HG03575 (cell line): ENCODE results near the gene LCN15.
"Not testable (repeated sequence)": the region's sequence is repeated elsewhere in the genome, so short reads cannot be mapped to it uniquely, and the experiment has no call there.

Experiments used
- ATAC-seq: cut with Tn5 transposase; IDR thresholded peaks from one replicate; pipeline ENCODE4 v1.9.1; 2021; ENCODE audit not compliant: unreplicated experiment, insufficient number of reproducible peaks, low FRiP score; ENCODE audit errors: extremely low read depth

LCN15 gene

DNA sequence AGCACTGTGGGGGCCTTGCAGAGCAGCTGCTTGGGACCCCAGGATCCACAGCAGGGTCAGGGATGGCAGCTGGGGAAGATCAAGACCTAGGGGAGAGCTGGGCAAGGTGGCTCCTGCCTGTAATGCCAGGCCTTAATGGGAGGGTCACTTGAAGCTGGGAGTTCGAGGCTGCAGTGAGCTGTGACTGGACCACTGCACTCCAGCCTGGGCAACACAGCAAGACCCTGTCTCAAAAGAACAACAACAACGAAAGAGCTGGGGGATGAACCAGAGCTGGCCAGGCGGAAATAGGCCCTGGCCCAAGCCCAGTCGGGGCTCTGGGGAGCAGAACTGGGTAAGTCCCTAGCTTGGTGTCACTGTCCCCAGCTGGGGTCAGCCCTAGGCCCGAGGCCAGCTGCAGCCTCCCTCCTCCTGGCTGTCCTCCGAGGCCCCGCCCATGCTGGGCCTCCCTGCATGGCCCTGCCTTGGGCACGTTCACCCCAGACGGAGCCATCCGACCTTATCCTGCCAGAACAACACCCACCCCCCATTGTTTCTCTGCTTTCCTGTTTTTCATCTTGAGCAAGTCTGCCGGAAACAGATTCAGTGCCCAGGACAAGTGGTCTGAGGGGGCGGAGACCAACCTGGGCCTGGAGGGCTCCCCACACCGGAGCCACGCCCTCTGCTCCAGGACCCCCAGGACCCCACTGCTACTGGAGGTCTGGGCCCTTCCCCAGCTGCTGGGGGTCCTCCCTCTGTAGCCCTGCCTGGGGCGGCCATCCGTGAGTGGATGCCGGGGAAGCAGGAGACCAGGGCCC is 50.0 kb downstream of the LCN15 start:
- ATAC-seq = no peak

DNA sequence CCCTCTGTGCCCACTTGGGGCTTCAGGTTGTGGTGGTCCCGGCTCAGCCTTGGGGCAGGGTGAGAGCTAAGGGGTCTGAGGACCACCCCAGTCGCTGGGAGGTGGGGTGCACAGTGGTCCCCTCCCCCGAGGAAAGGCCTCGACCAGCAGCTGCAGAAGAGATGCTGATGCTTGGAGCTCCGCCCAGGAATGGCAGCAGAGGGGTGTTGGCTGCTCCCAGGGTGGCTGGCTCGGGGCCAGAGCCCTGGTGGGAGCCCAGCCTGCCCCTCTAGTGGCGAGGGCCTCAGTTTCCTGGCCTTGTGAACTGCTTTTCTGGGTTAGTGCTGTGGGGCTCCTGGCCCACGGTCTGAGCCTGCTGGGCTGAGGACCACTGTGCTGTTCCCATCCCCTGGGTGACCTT is 50.8 kb downstream of the LCN15 start:
- no peak for ATAC-seq

DNA sequence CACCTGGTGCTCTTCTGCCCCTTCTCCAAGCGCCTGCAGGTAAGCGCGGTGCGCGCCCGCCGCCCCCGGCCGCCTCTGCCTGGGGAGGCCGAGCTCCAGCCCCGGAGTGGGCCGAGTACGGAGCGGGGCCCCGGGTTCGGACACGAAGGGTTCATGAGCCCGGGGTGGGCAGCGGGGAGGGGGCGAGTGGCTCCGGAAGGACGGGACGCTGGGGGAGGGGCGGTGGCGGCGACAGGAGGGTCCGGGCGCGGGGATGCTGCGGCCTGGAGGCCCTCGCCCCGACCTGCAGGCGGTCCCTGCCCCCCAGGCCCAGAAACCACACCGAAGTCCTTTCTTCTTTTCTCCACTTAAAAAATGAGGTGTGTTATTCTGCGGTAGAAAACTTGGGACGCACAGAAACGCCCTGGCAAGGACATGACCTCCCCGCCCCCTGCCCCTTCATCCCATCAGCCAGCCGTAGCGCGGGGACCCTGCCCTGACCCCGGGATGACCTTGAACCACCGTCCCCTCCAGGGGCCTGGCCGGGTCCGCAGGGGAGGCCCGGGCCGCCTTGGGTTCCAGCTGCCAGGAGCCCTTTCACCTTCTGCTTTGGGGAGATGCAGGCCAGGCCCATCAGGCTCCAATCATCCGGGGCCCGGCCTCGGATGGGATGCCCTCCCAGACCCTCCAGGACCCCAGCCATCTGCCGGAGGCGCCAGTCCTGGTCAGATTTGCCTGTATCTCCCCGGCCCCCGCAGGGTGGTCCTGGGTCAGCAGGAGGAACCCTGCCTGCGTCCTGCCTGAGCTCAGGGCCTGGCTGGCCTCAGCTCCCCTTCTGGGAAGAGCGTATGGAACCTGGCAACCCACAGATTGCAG is 51.4 kb downstream of the LCN15 start:
- no peak for ATAC-seq

DNA sequence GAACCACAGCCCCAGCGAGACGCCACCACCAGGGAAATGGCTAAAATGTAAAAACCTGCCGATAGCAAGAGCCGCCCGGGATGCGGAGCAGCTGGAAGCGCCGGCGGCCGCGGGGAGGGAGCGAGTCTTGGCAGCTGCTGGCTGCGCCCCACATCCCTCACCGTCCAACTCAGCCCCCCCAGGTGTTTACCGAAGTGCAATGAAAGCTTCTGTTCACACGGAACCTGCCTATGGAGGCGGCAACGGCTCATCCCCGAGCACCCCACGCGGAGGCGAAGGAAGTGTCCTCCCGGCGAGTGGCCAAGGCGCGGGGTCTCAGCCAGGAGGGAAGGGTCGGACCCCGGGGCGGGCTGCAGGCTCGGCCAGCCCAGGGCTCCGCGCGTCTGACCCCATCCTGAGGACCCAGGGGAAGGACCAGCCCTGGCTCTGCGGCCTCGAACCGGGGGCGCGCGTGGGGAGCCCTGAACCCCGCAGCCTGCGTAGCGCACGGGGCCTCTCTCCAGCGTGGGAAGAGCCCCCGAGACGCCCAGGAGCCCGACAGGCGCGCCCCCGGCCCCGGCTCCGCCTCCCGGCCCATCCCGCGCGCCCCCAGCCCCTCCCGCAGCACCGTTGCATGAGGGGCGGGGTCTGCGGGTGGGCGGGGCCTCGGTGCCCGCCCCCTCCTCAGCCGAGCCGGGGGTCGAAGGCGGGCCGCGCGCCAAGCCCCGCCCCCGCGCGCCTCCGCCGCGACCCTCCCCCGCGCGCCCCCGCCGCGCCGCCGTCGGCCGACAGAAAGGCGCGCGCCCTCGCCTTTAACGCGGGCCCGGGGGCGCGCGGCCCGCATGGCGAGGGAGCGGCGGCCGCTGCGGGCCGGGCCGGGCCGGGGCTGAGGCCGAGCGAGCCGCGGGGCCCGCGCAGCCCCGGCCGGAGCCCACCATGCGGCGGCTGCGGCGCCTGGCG is 52.3 kb downstream of the LCN15 start, which contains the start of gene DIPK1B:
TSS of gene DIPK1B (plus strand) at position 822 of the 939 bp plus-strand sequence. CDS start at position 916, 94 bp downstream.
- ATAC-seq = no peak

DNA sequence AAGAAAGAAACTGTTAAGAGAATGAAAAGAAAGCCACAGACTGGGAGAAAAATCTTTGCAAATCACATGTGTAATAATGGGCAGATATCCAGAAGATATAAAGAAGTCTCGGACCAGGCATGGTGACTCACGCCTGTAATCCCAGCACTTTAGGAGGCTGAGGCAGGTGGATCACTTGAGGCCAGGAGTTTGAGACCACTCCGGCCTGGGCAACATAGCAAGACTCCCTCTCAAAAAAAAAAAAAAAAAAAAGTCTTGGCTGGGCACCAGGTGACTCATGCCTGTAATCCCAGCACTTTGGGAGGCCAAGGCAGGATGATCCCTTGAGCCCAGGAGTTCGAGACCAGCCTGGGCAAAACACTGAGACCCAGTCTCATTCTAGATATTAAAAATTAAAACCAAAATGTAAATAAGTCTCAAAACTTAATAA is 53.1 kb downstream of the LCN15 start:
- not testable (repeated sequence) for ATAC-seq

DNA sequence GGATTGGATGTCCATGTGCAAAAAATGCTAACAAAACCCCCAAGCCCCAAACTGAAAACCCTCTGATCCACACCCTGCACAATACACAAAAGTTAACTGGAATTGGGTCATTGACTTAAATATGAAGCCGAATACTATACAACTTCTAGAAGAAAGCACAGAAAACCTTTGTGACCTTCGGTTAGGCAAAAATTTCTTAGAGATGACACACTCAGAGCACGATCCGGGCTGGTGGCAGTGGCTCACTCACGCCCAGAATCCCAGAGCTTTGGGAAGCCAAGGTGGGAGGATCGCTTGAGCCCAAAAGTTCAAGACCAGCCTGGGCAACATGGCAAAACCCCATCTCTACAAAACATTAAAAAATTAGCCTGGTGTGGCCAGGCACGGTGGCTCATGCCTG is 53.8 kb downstream of the LCN15 start:
- no peak for ATAC-seq
